ENCODE data around the gene ACTG1. TPM values are rescaled to one million over a fixed set of nuclear protein-coding genes. Genes with fewer than 3 reads are reported as not detected.
"Not testable (repeated sequence)": the region's sequence is repeated elsewhere in the genome, so short reads cannot be mapped to it uniquely, and the experiment has no call there.

The ACTG1 gene
- total RNA-seq, 1 donor from 2014 or later: 3,623 TPM

GRCh38 chr17:81535480-81536298 lies 23.1 kb upstream of the ACTG1 start:
- no peak for TF ChIP-seq CTCF (IDR thresholded peaks at IDR 0.05; ENCODE audit: insufficient read depth, low read length, severe bottlenecking)
- FAIRE-seq: no peak
- no peak for DNase-seq (ENCODE audit: low read depth)
- no peak overlapping the region for H3K4me3 ChIP-seq (ENCODE audit: low read depth, low read length)
- H3K36me3 ChIP-seq (ENCODE audit: control insufficient read depth, insufficient read depth, low read length): no peaks in the 10 kb centered on the region
- peaks cover 8% of the 10 kb centered on the region for H3K27me3 ChIP-seq (ENCODE audit: control insufficient read depth, insufficient read depth, low read length)

GRCh38 chr17:81535007-81535328 lies 22.4 kb upstream of the ACTG1 start:
- no peak for TF ChIP-seq CTCF (IDR thresholded peaks at IDR 0.05; ENCODE audit: insufficient read depth, low read length, severe bottlenecking)
- no peak for DNase-seq (ENCODE audit: low read depth)
- Histone ChIP-seq H3K36me3 (ENCODE audit: control insufficient read depth, insufficient read depth, low read length) (no peaks in the 10 kb centered on the region), H3K27me3 (ENCODE audit: control insufficient read depth, insufficient read depth, low read length) (peaks cover 8% of the 10 kb centered on the region), H3K4me3 (ENCODE audit: low read depth, low read length) (no peak overlapping the region)
- no peak for FAIRE-seq

- Histone ChIP-seq H3K27me3 (ENCODE audit: control insufficient read depth, insufficient read depth, low read length) (peaks cover 8% of the 10 kb centered on the region), H3K36me3 (ENCODE audit: control insufficient read depth, insufficient read depth, low read length) (no peaks in the 10 kb centered on the region), H3K4me3 (ENCODE audit: low read depth, low read length) (no peak overlapping the region)
- DNase-seq (ENCODE audit: low read depth) (no peak), FAIRE-seq (no peak)
- no peak for TF ChIP-seq CTCF (IDR thresholded peaks at IDR 0.05; ENCODE audit: insufficient read depth, low read length, severe bottlenecking)
Observed at GRCh38 chr17:81534157-81535006, 21.8 kb upstream of the ACTG1 start.

GRCh38 chr17:81533339-81534141 lies 20.9 kb upstream of the ACTG1 start:
- DNase-seq (ENCODE audit: low read depth) (no peak), FAIRE-seq (no peak)
- peaks cover 11% of the 10 kb centered on the region for H3K27me3 ChIP-seq (ENCODE audit: control insufficient read depth, insufficient read depth, low read length)
- H3K36me3 ChIP-seq (ENCODE audit: control insufficient read depth, insufficient read depth, low read length): no peaks in the 10 kb centered on the region
- no peak overlapping the region for H3K4me3 ChIP-seq (ENCODE audit: low read depth, low read length)
- TF ChIP-seq CTCF (IDR thresholded peaks at IDR 0.05; ENCODE audit: insufficient read depth, low read length, severe bottlenecking): no peak

- DNase-seq (ENCODE audit: low read depth): no peak
- Histone ChIP-seq H3K4me3 (ENCODE audit: low read depth, low read length) (no peak overlapping the region), H3K27me3 (ENCODE audit: control insufficient read depth, insufficient read depth, low read length) (peaks cover 11% of the 10 kb centered on the region), H3K36me3 (ENCODE audit: control insufficient read depth, insufficient read depth, low read length) (no peaks in the 10 kb centered on the region)
- TF ChIP-seq CTCF (IDR thresholded peaks at IDR 0.05; ENCODE audit: insufficient read depth, low read length, severe bottlenecking): no peak
- no peak for FAIRE-seq
Observed at GRCh38 chr17:81532490-81533287, 20.1 kb upstream of the ACTG1 start.

GRCh38 chr17:81531998-81532404 lies 19.4 kb upstream of the ACTG1 start:
- H3K4me3 ChIP-seq (ENCODE audit: low read depth, low read length); FAIRE-seq; DNase-seq (ENCODE audit: low read depth); H3K36me3 ChIP-seq (ENCODE audit: control insufficient read depth, insufficient read depth, low read length): not testable (repeated sequence)
- H3K27me3 ChIP-seq (ENCODE audit: control insufficient read depth, insufficient read depth, low read length): peaks cover 17% of the 10 kb centered on the region

- not testable (repeated sequence) for H3K4me3 ChIP-seq (ENCODE audit: low read depth, low read length); DNase-seq (ENCODE audit: low read depth); H3K36me3 ChIP-seq (ENCODE audit: control insufficient read depth, insufficient read depth, low read length); FAIRE-seq
- peaks cover 12% of the 10 kb centered on the region for H3K27me3 ChIP-seq (ENCODE audit: control insufficient read depth, insufficient read depth, low read length)
Observed at GRCh38 chr17:81531013-81531412, 18.4 kb upstream of the ACTG1 start.
